ENCODE measurements around the gene COMT. TPM values are rescaled to one million over a fixed set of nuclear protein-coding genes. Genes with fewer than 3 reads are reported as not detected.

The COMT gene
- total RNA-seq, 1 donor from 2014 or later = 221 TPM

DNA sequence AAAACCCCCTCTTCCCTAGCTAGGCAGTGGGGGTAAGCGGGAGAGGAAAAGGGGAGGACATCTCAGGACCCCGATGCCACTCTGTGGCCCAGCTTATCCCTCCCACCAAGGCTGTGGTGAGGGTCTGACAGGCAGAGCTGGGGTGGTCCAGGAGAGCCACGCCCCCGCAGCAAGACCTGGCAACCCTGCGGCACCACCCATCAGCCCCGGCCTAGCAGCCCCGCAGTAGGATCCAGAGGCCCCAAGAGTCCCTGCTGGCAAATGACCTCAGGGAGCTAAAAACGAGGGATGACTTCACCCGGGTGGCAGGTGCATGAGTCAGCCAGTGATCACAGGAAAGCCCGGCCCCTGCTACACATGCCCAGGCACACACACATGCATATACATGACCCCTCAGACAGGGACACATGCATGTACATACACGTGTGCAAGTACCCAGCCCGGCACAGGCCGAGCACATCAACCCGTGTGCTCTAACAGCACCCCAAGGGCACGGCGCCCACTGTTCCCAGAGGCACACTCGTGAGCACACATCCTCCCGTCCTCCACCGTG, 42.7 kb downstream of the COMT start:
- H3K4me3 ChIP-seq (ENCODE audit: low read depth, low read length) = no peak overlapping the region
- TF ChIP-seq, protein P1, sequence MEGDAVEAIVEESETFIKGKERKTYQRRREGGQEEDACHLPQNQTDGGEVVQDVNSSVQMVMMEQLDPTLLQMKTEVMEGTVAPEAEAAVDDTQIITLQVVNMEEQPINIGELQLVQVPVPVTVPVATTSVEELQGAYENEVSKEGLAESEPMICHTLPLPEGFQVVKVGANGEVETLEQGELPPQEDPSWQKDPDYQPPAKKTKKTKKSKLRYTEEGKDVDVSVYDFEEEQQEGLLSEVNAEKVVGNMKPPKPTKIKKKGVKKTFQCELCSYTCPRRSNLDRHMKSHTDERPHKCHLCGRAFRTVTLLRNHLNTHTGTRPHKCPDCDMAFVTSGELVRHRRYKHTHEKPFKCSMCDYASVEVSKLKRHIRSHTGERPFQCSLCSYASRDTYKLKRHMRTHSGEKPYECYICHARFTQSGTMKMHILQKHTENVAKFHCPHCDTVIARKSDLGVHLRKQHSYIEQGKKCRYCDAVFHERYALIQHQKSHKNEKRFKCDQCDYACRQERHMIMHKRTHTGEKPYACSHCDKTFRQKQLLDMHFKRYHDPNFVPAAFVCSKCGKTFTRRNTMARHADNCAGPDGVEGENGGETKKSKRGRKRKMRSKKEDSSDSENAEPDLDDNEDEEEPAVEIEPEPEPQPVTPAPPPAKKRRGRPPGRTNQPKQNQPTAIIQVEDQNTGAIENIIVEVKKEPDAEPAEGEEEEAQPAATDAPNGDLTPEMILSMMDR (IDR thresholded peaks at IDR 0.05; ENCODE audit: insufficient read depth, low read length, severe bottlenecking) = no peak
- no peaks in the 10 kb centered on the region for H3K27me3 ChIP-seq (ENCODE audit: control insufficient read depth, insufficient read depth, low read length)
- peak; percentile 95 for DNase-seq (ENCODE audit: low read depth)
- no peaks in the 10 kb centered on the region for H3K36me3 ChIP-seq (ENCODE audit: control insufficient read depth, insufficient read depth, low read length)
- FAIRE-seq = no peak

DNA sequence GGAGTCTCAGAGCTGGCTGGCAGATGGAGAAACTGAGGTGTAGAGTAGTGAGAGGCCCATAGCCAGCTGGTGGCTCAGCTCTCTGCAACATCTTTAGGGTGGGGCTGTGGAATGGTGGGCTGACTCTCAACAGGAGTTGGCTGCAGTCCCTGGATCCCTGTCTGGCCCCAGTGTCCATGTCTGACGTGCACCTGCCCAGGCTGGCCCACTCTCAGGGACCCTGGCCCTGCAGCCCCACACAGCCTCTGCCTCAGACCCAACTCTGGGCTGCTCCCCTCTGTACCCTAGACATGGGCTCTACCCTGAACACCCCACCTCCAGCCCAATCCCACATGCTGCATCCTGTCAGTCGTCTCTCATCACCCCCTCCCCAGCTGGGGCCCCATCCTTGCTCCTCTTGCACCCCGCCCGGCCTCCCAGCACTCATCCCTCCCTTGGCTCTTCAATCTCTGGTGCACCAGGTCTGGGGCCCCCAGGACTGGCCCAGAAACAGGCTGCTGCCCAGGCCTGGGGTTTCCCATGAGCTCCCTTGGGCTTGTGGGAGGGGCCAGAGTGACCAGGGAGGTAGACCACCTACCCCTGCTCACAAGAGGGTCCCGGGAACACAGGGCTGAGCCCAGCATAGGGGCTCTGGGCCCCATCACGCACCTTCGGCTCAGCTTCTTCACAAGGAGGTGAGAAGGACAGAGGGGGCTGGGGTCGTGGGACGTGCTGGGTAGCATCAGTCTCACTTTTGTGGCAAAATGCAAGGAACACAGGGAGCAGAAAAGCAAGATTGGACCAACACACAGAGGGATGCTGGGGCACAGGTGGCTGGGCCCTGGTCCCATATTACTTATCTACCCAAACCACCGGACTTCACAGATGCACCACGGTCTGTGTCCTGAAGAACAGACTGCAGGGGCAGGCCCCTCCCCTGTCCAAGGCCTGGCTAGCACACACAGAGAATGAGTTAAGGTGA, 43.6 kb downstream of the COMT start:
- Histone ChIP-seq H3K27me3 (ENCODE audit: control insufficient read depth, insufficient read depth, low read length) (no peaks in the 10 kb centered on the region), H3K36me3 (ENCODE audit: control insufficient read depth, insufficient read depth, low read length) (no peaks in the 10 kb centered on the region), H3K4me3 (ENCODE audit: low read depth, low read length) (no peak overlapping the region)
- TF ChIP-seq, protein P1 (IDR thresholded peaks at IDR 0.05; ENCODE audit: insufficient read depth, low read length, severe bottlenecking) = no peak
- FAIRE-seq = no peak
- no peak for DNase-seq (ENCODE audit: low read depth)

DNA sequence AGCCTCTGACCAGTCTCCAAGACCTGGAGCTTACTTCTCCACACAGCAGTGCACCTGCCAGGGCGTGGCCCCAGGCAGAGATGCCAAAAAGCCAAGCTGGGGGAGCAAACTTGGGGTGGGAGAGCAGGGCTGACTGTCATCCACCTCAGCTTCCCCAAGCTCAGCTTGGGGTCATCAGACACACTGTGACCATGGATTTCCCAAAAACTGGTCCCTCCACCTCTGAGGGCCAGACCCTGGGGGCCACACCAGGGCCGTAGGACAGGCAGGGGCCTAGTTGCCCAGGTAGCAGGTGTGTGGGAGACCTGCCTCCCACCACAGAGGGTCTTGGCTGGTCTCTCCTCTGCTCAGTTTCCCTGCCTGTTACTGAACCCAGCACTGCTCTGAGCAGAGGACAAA, 44.4 kb downstream of the COMT start:
- no peak for FAIRE-seq
- peak overlapping the region; percentile 57 for H3K4me3 ChIP-seq (ENCODE audit: low read depth, low read length)
- no peaks in the 10 kb centered on the region for H3K27me3 ChIP-seq (ENCODE audit: control insufficient read depth, insufficient read depth, low read length)
- H3K36me3 ChIP-seq (ENCODE audit: control insufficient read depth, insufficient read depth, low read length) = no peaks in the 10 kb centered on the region
- TF ChIP-seq, protein P1 (IDR thresholded peaks at IDR 0.05; ENCODE audit: insufficient read depth, low read length, severe bottlenecking) = no peak
- DNase-seq (ENCODE audit: low read depth) = no peak

DNA sequence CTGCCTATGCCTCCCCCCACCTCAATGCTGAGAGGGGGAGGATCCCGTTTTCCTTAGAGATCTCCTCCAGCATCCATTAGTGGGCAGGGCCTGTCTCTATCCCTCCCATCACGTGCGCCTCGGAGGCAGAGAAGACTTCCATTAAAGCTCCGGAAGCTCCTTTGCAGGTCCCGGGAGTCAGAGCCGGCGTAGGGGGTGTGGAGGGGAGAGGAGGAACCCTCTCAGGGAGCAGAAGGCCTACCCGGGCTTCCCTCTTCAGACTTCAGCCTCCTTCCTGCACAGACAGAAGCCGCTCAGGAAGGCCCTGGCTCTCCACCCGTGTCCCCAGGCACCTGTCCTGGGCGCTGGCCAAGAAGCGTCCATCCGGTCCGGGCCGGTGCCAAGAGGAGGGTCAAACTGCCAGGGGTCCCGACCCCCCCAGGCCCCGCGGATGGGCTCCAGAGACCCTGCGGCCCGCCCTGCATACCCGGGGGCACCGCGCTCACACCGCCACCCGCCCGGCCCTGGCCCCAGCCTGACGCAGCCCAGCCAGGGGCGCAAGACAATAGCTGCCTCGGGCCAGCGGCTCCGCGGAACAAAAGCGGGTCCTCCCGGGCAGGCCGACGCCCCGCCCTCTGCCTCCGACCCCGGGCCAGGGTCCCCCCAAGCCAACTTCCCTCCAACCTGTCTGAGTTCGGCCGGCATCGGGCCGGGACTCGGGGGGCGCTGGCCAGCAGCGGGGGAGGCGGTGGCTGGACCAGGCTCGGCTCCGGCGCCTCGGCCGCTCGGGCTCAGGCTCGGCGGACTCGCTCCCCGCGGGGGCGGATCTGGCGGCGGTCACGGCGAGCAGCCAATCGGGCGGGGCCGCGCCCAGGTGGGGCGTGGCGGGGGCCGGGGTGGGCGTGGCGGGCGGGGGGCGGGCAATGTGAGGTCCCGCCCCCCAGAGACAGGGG, 45.1 kb downstream of the COMT start:
- H3K36me3 ChIP-seq (ENCODE audit: control insufficient read depth, insufficient read depth, low read length) = no peaks in the 10 kb centered on the region
- peak; percentile 37 for DNase-seq (ENCODE audit: low read depth)
- H3K27me3 ChIP-seq (ENCODE audit: control insufficient read depth, insufficient read depth, low read length) = no peaks in the 10 kb centered on the region
- TF ChIP-seq, protein P1 (IDR thresholded peaks at IDR 0.05; ENCODE audit: insufficient read depth, low read length, severe bottlenecking) = no peak
- H3K4me3 ChIP-seq (ENCODE audit: low read depth, low read length) = peak overlapping the region; percentile 57
- FAIRE-seq = no peak

DNA sequence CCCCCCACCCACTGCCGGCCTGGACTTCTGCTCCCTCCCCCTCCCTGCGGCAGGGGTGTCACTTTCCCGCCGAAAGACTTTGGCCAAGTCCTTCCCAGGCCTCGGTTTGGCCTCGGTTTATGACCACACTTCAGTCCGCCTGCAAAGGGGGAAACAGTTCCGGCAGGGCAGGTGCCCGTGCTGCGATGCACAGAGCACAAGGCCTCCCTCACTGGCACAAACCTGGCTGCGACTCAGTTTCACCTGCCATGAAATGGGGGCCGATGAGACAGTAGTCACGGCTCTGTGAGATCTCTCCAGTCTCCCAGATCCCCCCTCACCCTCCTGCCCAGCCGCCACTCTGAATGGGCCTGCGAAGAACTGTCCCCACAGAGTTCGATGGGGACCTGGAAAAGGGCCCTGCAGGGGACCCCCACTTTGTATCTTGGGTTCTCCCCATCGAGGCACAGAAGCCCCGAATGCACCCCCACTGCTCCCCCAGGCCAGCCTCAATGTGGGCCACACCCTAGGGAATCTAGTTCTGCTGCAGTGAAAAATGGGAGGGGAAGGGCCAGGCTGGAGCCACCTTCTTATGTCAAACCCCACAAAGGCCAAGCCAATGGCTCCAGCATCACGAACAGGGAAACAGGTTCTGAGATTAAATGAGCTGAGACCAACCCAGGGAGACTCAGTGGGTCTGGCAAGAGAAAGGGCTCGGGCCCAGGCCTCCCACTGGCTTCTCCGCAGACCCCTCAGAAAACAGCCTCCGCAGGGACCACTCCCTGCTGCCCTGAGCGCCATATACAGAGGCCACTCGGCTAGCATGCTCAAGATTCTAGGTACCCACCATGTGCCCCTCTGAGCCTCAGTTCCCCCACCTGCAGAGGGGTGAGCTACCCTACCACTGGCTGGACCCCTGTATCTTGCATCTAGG, 46.1 kb downstream of the COMT start:
- DNase-seq (ENCODE audit: low read depth) = no peak
- H3K36me3 ChIP-seq (ENCODE audit: control insufficient read depth, insufficient read depth, low read length) = no peaks in the 10 kb centered on the region
- no peaks in the 10 kb centered on the region for H3K27me3 ChIP-seq (ENCODE audit: control insufficient read depth, insufficient read depth, low read length)
- TF ChIP-seq, protein P1 (IDR thresholded peaks at IDR 0.05; ENCODE audit: insufficient read depth, low read length, severe bottlenecking) = no peak
- H3K4me3 ChIP-seq (ENCODE audit: low read depth, low read length) = no peak overlapping the region
- no peak for FAIRE-seq
